ENCODE measurements around the gene PDE4D.

The PDE4D gene

GRCh38 chr5:59728356-59728755 lies 165.2 kb downstream of the PDE4D start:
- Mint-ChIP-seq H3K4me1 (no peaks in the 10 kb centered on the region), H3K36me3 (no peaks in the 10 kb centered on the region), H3K27ac (no peak overlapping the region), H3K9me3 (no peaks in the 10 kb centered on the region), H3K4me3 (no peak overlapping the region)
- DNase-seq (ENCODE audit: low spot score in 2 of 2) (no peak), ATAC-seq (no peak)

GRCh38 chr5:59727186-59727585 lies 166.3 kb downstream of the PDE4D start:
- Mint-ChIP-seq H3K9me3 (no peaks in the 10 kb centered on the region), H3K27ac (no peak overlapping the region), H3K4me3 (no peak overlapping the region), H3K4me1 (no peaks in the 10 kb centered on the region), H3K36me3 (no peaks in the 10 kb centered on the region)
- DNase-seq (ENCODE audit: low spot score in 2 of 2) (no peak), ATAC-seq (no peak)

- no peaks in the 10 kb centered on the region for H3K4me1 Mint-ChIP-seq
- no peaks in the 10 kb centered on the region for H3K9me3 Mint-ChIP-seq
- ATAC-seq, result no peak
- H3K27ac Mint-ChIP-seq, result no peak overlapping the region
- H3K36me3 Mint-ChIP-seq, result no peaks in the 10 kb centered on the region
- H3K4me3 Mint-ChIP-seq, result no peak overlapping the region
- DNase-seq (ENCODE audit: low spot score in 2 of 2), result no peak
Measured at GRCh38 chr5:59725392-59725767, 168.1 kb downstream of the PDE4D start.

GRCh38 chr5:59724482-59725391 lies 168.8 kb downstream of the PDE4D start:
- ATAC-seq, result no peak
- no peaks in the 10 kb centered on the region for H3K4me1 Mint-ChIP-seq
- H3K36me3 Mint-ChIP-seq, result no peaks in the 10 kb centered on the region
- no peak overlapping the region for H3K27ac Mint-ChIP-seq
- no peak overlapping the region for H3K4me3 Mint-ChIP-seq
- no peaks in the 10 kb centered on the region for H3K9me3 Mint-ChIP-seq
- no peak for DNase-seq (ENCODE audit: low spot score in 2 of 2)

GRCh38 chr5:59722874-59723273 lies 170.7 kb downstream of the PDE4D start:
- no peaks in the 10 kb centered on the region for H3K36me3 Mint-ChIP-seq

GRCh38 chr5:59721741-59722140 lies 171.8 kb downstream of the PDE4D start:
- Mint-ChIP-seq H3K4me1 (no peaks in the 10 kb centered on the region), H3K9me3 (no peaks in the 10 kb centered on the region), H3K4me3 (no peak overlapping the region), H3K27ac (no peak overlapping the region), H3K36me3 (no peaks in the 10 kb centered on the region)
- DNase-seq (ENCODE audit: low spot score in 2 of 2), result no peak
- ATAC-seq, result no peak

More at GRCh38 chr5:59722874-59723273, 170.7 kb downstream of the PDE4D start:
- Mint-ChIP-seq H3K4me1 (no peaks in the 10 kb centered on the region), H3K4me3 (no peak overlapping the region), H3K27ac (no peak overlapping the region), H3K9me3 (no peaks in the 10 kb centered on the region)
- DNase-seq (ENCODE audit: low spot score in 2 of 2) (no peak), ATAC-seq (peak; percentile 32)

- Mint-ChIP-seq H3K4me3 (no peak overlapping the region), H3K36me3 (no peaks in the 10 kb centered on the region), H3K9me3 (no peaks in the 10 kb centered on the region), H3K4me1 (no peaks in the 10 kb centered on the region), H3K27ac (no peak overlapping the region)
- DNase-seq (ENCODE audit: low spot score in 2 of 2), result no peak
- no peak for ATAC-seq
Measured at GRCh38 chr5:59720063-59720462, 173.5 kb downstream of the PDE4D start.

GRCh38 chr5:59716966-59717500 lies 176.5 kb downstream of the PDE4D start:
- H3K4me1 Mint-ChIP-seq, result no peaks in the 10 kb centered on the region
- H3K36me3 Mint-ChIP-seq, result no peaks in the 10 kb centered on the region
- H3K9me3 Mint-ChIP-seq, result peaks cover 7% of the 10 kb centered on the region
- no peak overlapping the region for H3K4me3 Mint-ChIP-seq
- DNase-seq (ENCODE audit: low spot score in 2 of 2) (no peak), ATAC-seq (no peak)
- H3K27ac Mint-ChIP-seq, result no peak overlapping the region

GRCh38 chr5:59716029-59716428 lies 177.5 kb downstream of the PDE4D start:
- no peaks in the 10 kb centered on the region for H3K4me1 Mint-ChIP-seq
- no peaks in the 10 kb centered on the region for H3K36me3 Mint-ChIP-seq
- no peak for ATAC-seq
- H3K27ac Mint-ChIP-seq, result no peak overlapping the region
- no peak for DNase-seq (ENCODE audit: low spot score in 2 of 2)
- no peak overlapping the region for H3K4me3 Mint-ChIP-seq
- H3K9me3 Mint-ChIP-seq, result peaks cover 7% of the 10 kb centered on the region

GRCh38 chr5:59715228-59715627 lies 178.3 kb downstream of the PDE4D start:
- Mint-ChIP-seq H3K4me3 (no peak overlapping the region), H3K27ac (no peak overlapping the region), H3K9me3 (peaks cover 7% of the 10 kb centered on the region), H3K36me3 (no peaks in the 10 kb centered on the region), H3K4me1 (no peaks in the 10 kb centered on the region)
- no peak for DNase-seq (ENCODE audit: low spot score in 2 of 2)
- peak; percentile 16 for ATAC-seq

GRCh38 chr5:59713498-59713844 lies 180.1 kb downstream of the PDE4D start:
- Mint-ChIP-seq H3K27ac (no peak overlapping the region), H3K4me1 (no peaks in the 10 kb centered on the region), H3K36me3 (no peaks in the 10 kb centered on the region), H3K9me3 (peaks cover 7% of the 10 kb centered on the region), H3K4me3 (no peak overlapping the region)
- ATAC-seq (no peak), DNase-seq (ENCODE audit: low spot score in 2 of 2) (no peak)

- Mint-ChIP-seq H3K4me3 (no peak overlapping the region), H3K4me1 (no peaks in the 10 kb centered on the region), H3K36me3 (no peaks in the 10 kb centered on the region), H3K9me3 (peaks cover 7% of the 10 kb centered on the region), H3K27ac (no peak overlapping the region)
- ATAC-seq (no peak), DNase-seq (ENCODE audit: low spot score in 2 of 2) (no peak)
Measured at GRCh38 chr5:59712836-59713497, 180.6 kb downstream of the PDE4D start.

- Mint-ChIP-seq H3K4me3 (no peak overlapping the region), H3K4me1 (no peaks in the 10 kb centered on the region), H3K36me3 (no peaks in the 10 kb centered on the region), H3K27ac (no peak overlapping the region), H3K9me3 (peaks cover 7% of the 10 kb centered on the region)
- DNase-seq (ENCODE audit: low spot score in 2 of 2) (no peak), ATAC-seq (no peak)
Measured at GRCh38 chr5:59711310-59711709, 182.2 kb downstream of the PDE4D start.

GRCh38 chr5:59709846-59710245 lies 183.7 kb downstream of the PDE4D start:
- H3K4me1 Mint-ChIP-seq, result no peaks in the 10 kb centered on the region
- no peak for DNase-seq (ENCODE audit: low spot score in 2 of 2)
- H3K27ac Mint-ChIP-seq, result no peak overlapping the region
- H3K9me3 Mint-ChIP-seq, result peaks cover 7% of the 10 kb centered on the region
- H3K4me3 Mint-ChIP-seq, result no peak overlapping the region
- no peak for ATAC-seq
- no peaks in the 10 kb centered on the region for H3K36me3 Mint-ChIP-seq

GRCh38 chr5:59709346-59709821 lies 184.1 kb downstream of the PDE4D start:
- H3K27ac Mint-ChIP-seq, result no peak overlapping the region
- peaks cover 7% of the 10 kb centered on the region for H3K9me3 Mint-ChIP-seq
- ATAC-seq (no peak), DNase-seq (ENCODE audit: low spot score in 2 of 2) (no peak)
- no peaks in the 10 kb centered on the region for H3K36me3 Mint-ChIP-seq
- no peaks in the 10 kb centered on the region for H3K4me1 Mint-ChIP-seq
- no peak overlapping the region for H3K4me3 Mint-ChIP-seq

GRCh38 chr5:59704936-59705335 lies 188.6 kb downstream of the PDE4D start:
- Mint-ChIP-seq H3K27ac (no peak overlapping the region), H3K9me3 (peaks cover 2% of the 10 kb centered on the region), H3K4me1 (no peaks in the 10 kb centered on the region), H3K36me3 (no peaks in the 10 kb centered on the region), H3K4me3 (no peak overlapping the region)
- ATAC-seq, result no peak
- DNase-seq (ENCODE audit: low spot score in 2 of 2), result no peak

Measured in stimulated activated effector memory CD8-positive, alpha-beta T cell treated with anti-CD3 and anti-CD28 coated beads, Interleukin-12 subunit alpha, Interleukin-12 subunit beta, amount 100 ng/mL, for 72 hours (primary cell).